HCT116 (cell line): ENCODE results near the gene TIPARP. TPM values are rescaled to one million over a fixed set of nuclear protein-coding genes. Genes with fewer than 3 reads are reported as not detected.

Experiments used
- ATAC-seq: fragments of 200-7000 bp; cut with Tn5 transposase; 2 replicates; pipeline ENCODE4 v1.9.1; 2020; ENCODE audit warnings: mild to moderate bottlenecking, moderate library complexity
- BruUV-seq: library from RNA; stranded (reverse); fragments of 400-500 nt; replicated peaks from 2 replicates; lab custom pipeline; 2021; lab: Mats Ljungman, UMichigan
- CTCF ChIA-PET: fragments of 300-600 bp; sonication (Branson Sonifier 250); formaldehyde crosslinking; loops from one replicate; lab custom pipeline; 2021; ENCODE audit warnings: antibody characterized with exemption; lab: Charles Lee
- POLR2A ChIA-PET: fragments of 300-600, 350-600 bp; sonication (Branson Sonifier 250); formaldehyde crosslinking; loops from one replicate; lab custom pipeline; 2021; ENCODE audit warnings: antibody characterized with exemption; lab: Charles Lee
- RAD21 ChIA-PET, 2 experiments: fragments of 300-600 bp; sonication (Branson Sonifier 250); formaldehyde crosslinking; loops; one replicate each; lab custom pipeline; 2023; ENCODE audit warnings: low total read pairs in 2 of 2; ENCODE audit not compliant: uncharacterized antibody in 2 of 2, unreplicated experiment in 2 of 2, low non-redundant PET in 1 of 2; lab: Charles Lee
- DNase-seq: peaks from one replicate; pipeline ENCODE4 v3.0.0-alpha.2; 2010; ENCODE audit warnings: low read depth, low spot score
- H2AFZ ChIP-seq: fragments of 200-600 bp; shearing (Covaris generic), sonication (generic); 2 replicates; pipeline ENCODE4 v1.6.1; 2017; ENCODE audit warnings: low read depth, mixed run types, mixed read lengths, antibody characterized with exemption, low read length; ENCODE audit not compliant: poor library complexity, severe bottlenecking
- H3K27ac ChIP-seq: 2 replicates; pipeline ENCODE4 v1.5.1; 2012; ENCODE audit warnings: low read depth, low read length
- H3K27me3 ChIP-seq: fragments of 200-600 bp; sonication (generic); 2 replicates; pipeline ENCODE4 v1.6.1; 2016; ENCODE audit warnings: mixed run types, low read length, mixed read lengths; ENCODE audit not compliant: insufficient read depth
- H3K36me3 ChIP-seq, 2 experiments: fragments of 200-500 bp in 1 of 2; fragments of 200-600 bp in 1 of 2; sonication (Bioruptor generic) in 1 of 2; sonication (generic) in 1 of 2; 2 replicates each; pipeline versions ENCODE4 v1.5.1 to v1.6.1; 2014 to 2016; ENCODE audit warnings: low read length in 2 of 2, inconsistent platforms in 1 of 2, mixed read lengths in 1 of 2, mixed run types in 1 of 2; ENCODE audit not compliant: insufficient read depth in 2 of 2, control insufficient read depth in 1 of 2
- H3K4me1 ChIP-seq, 2 experiments: fragments of 200-600 bp in 1 of 2; sonication (generic) in 1 of 2; 2 replicates each; pipeline versions ENCODE4 v1.5.1 to v1.6.1; 2012 to 2017; ENCODE audit warnings: low read length in 2 of 2, inconsistent platforms in 1 of 2, mild to moderate bottlenecking in 1 of 2, mixed read lengths in 1 of 2, mixed run types in 1 of 2, moderate library complexity in 1 of 2; ENCODE audit not compliant: insufficient read depth in 2 of 2, control insufficient read depth in 1 of 2
- H3K4me2 ChIP-seq: fragments of 200-600 bp; sonication (generic); 2 replicates; pipeline ENCODE4 v1.6.1; 2017; ENCODE audit warnings: mixed run types, low read length, mixed read lengths
- H3K4me3 ChIP-seq, 2 experiments: fragments of 200-600 bp in 1 of 2; sonication (generic) in 1 of 2; replicated peaks in 1 of 2; 2 replicates each; pipeline ENCODE4 v1.5.1; 2011 to 2016; ENCODE audit warnings: low read length in 2 of 2, control low read depth in 1 of 2, low read depth in 1 of 2, mild to moderate bottlenecking in 1 of 2, mixed read lengths in 1 of 2, mixed run types in 1 of 2
- H3K79me2 ChIP-seq: fragments of 200-600 bp; sonication (generic); 2 replicates; pipeline ENCODE4 v1.6.1; 2017; ENCODE audit warnings: mild to moderate bottlenecking, mixed run types, low read length, moderate library complexity, mixed read lengths; ENCODE audit not compliant: insufficient read depth
- H3K9ac ChIP-seq: fragments of 200-600 bp; sonication (generic); 2 replicates; pipeline ENCODE4 v1.6.1; 2016; ENCODE audit warnings: low read length, mixed read lengths
- H3K9me2 ChIP-seq: fragments of 200-600 bp; sonication (generic), shearing (Covaris generic); 2 replicates; pipeline ENCODE4 v1.6.1; 2017; ENCODE audit warnings: mixed run types, mild to moderate bottlenecking, moderate library complexity; ENCODE audit not compliant: insufficient read depth
- H3K9me3 ChIP-seq, 2 experiments: fragments of 200-500 bp in 1 of 2; fragments of 200-600 bp in 1 of 2; sonication (Bioruptor generic) in 1 of 2; sonication (generic) in 1 of 2; 2 replicates each; pipeline ENCODE4 v1.6.1; 2014 to 2017; ENCODE audit warnings: low read length in 2 of 2, mixed read lengths in 2 of 2, inconsistent platforms in 1 of 2, low read depth in 1 of 2, mild to moderate bottlenecking in 1 of 2, mixed run types in 1 of 2, moderate library complexity in 1 of 2; ENCODE audit not compliant: control insufficient read depth in 1 of 2, insufficient read depth in 1 of 2
- H4K20me1 ChIP-seq: fragments of 200-600 bp; sonication (generic), shearing (Covaris generic); 2 replicates; pipeline ENCODE4 v1.6.1; 2017; ENCODE audit warnings: mixed run types, mild to moderate bottlenecking, moderate library complexity; ENCODE audit not compliant: insufficient read depth
- CBX3 ChIP-seq: IDR thresholded peaks from 2 replicates; pipeline ENCODE4 v1.6.1; 2012; ENCODE audit warnings: low read depth
- CEBPB ChIP-seq: IDR thresholded peaks from 2 replicates; pipeline ENCODE4 v1.6.1; 2012; ENCODE audit warnings: low read depth
- EGR1 ChIP-seq: IDR thresholded peaks from 2 replicates; pipeline ENCODE4 v1.6.1; 2012; ENCODE audit warnings: low read depth
- ELF1 ChIP-seq: IDR thresholded peaks from 2 replicates; pipeline ENCODE4 v1.6.1; 2012; ENCODE audit warnings: low read depth, borderline replicate concordance
- EZH2phosphoT487 ChIP-seq: fragments of 200-600 bp; IDR thresholded peaks from 2 replicates; pipeline ENCODE4 v1.6.1; 2018; ENCODE audit warnings: antibody characterized with exemption, borderline replicate concordance
- JUND ChIP-seq: IDR thresholded peaks from 2 replicates; pipeline ENCODE4 v1.6.1; 2012
- POLR2A ChIP-seq: IDR thresholded peaks from 2 replicates; pipeline ENCODE4 v1.7.0; 2011; ENCODE audit warnings: borderline replicate concordance; ENCODE audit not compliant: insufficient read depth, insufficient read length; ENCODE audit errors: extremely low read depth
- SIN3A ChIP-seq: IDR thresholded peaks from 2 replicates; pipeline ENCODE4 v1.6.1; 2012; ENCODE audit warnings: low read depth
- SRF ChIP-seq: IDR thresholded peaks from 2 replicates; pipeline ENCODE4 v1.6.1; 2012; ENCODE audit warnings: low read depth
- TCF7L2 ChIP-seq: IDR thresholded peaks from 2 replicates; pipeline ENCODE4 v1.7.0; 2011; ENCODE audit warnings: borderline replicate concordance, inconsistent platforms; ENCODE audit not compliant: insufficient read depth, insufficient read length; ENCODE audit errors: extremely low read depth
- YY1 ChIP-seq: IDR thresholded peaks from 2 replicates; pipeline ENCODE4 v1.6.1; 2011; ENCODE audit warnings: low read length, low read depth, moderate library complexity, mild to moderate bottlenecking; ENCODE audit not compliant: insufficient replicate concordance; ENCODE audit errors: extremely low read depth
- intact Hi-C: fragments of 100-400 bp; cut with micrococcal nuclease; formaldehyde crosslinking; loops from 2 replicates; pipeline ENCODE4 v1.10.0; 2022
- total RNA-seq: library from RNA; stranded (reverse); gene quantifications from one replicate; pipeline ENCODE4 v1.2.1, GENCODE V29; 2021; ENCODE audit not compliant: unreplicated experiment
- TF ChIP-seq, protein P1 (sequence below): IDR thresholded peaks from 2 replicates; pipeline ENCODE4 v1.6.1; 2012

TIPARP gene
- total RNA-seq, 1 experiment from 2014 or later, result 51.3 TPM

DNA sequence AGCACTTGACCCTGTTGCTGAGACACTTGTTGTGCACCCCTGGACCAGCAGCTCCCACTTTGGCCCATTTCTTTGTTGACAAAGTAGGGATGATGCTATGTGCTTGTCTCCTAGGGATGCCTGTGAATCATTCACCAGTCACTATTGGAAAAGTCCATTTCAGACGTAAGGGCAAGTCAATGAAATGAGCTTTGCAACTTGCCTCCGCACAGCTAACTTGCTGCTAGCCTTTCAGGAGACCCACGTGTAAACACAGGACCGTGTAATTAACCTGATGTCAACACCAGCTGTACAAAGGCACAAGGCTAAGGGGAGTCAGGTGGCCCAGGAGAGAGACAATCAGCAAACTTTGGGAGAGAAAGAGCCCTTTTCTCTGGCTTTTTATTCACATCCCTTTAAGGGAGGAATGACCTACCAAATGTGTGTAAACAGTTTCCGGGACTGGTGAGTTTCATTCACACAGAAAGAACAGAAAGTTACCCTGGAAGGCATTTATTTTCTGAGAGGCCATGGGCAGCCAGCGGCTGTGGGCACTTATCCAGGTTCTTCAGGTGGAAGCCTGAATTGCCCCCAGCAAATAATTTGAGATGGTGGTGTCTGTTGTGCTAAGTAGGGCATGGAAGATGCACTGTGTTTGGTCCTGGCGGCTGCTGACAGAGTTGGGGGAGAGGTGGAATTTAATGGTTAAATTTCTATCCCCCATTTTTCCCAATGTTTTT lies 54.0 kb downstream of the TIPARP start:
- no TSS peak for BruUV-seq
- Histone ChIP-seq H3K27ac (no peak overlapping the region), H3K79me2 (no peaks in the 10 kb centered on the region), H3K4me3 (no peak overlapping the region), H3K4me1 (0 out of 4 replicates have a peak, but pooled peaks cover 0 to 6% of the 10 kb centered on the region in 2 experiments), H3K27me3 (no peaks in the 10 kb centered on the region), H3K9ac (no peak overlapping the region), H3K4me2 (no peak overlapping the region), H4K20me1 (no peaks in the 10 kb centered on the region), H3K9me3 (no peaks in the 10 kb centered on the region), H2AFZ (no peak overlapping the region), H3K9me2 (no peaks in the 10 kb centered on the region), H3K36me3 (no peaks in the 10 kb centered on the region)
- ChIA-PET CTCF (no interaction called here), RAD21 (no interaction called here), POLR2A (no interaction called here)
- DNase-seq (no peak), ATAC-seq (no peak)
- TF ChIP-seq JUND, result no peak
- no peak for TF ChIP-seq YY1
- TF ChIP-seq ELF1, result no peak
- TF ChIP-seq EZH2phosphoT487, result no peak
- TF ChIP-seq TCF7L2, result no peak
- no peak for TF ChIP-seq POLR2A
- TF ChIP-seq EGR1, result no peak
- no peak for TF ChIP-seq CBX3
- no peak for TF ChIP-seq SIN3A
- TF ChIP-seq CEBPB, result no peak
- TF ChIP-seq, protein P1, sequence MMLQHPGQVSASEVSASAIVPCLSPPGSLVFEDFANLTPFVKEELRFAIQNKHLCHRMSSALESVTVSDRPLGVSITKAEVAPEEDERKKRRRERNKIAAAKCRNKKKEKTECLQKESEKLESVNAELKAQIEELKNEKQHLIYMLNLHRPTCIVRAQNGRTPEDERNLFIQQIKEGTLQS, result no peak
- no peak for TF ChIP-seq SRF
- intact Hi-C loops, result no loop called here
